IPS-18c (cell line): ENCODE measurements around the gene FPGS.

Source experiments
- H3K4me3 ChIP-seq: 2 replicates; pipeline ENCODE4 v1.7.0; 2013; ENCODE audit warnings: low read depth, mild to moderate bottlenecking, low read length, moderate library complexity; ENCODE audit not compliant: insufficient read depth
- H3K9me3 ChIP-seq: one replicate; pipeline ENCODE4 v1.6.1; 2013; ENCODE audit warnings: mild to moderate bottlenecking, low read length, moderate library complexity; ENCODE audit not compliant: control insufficient read depth, insufficient read depth

Gene FPGS

DNA sequence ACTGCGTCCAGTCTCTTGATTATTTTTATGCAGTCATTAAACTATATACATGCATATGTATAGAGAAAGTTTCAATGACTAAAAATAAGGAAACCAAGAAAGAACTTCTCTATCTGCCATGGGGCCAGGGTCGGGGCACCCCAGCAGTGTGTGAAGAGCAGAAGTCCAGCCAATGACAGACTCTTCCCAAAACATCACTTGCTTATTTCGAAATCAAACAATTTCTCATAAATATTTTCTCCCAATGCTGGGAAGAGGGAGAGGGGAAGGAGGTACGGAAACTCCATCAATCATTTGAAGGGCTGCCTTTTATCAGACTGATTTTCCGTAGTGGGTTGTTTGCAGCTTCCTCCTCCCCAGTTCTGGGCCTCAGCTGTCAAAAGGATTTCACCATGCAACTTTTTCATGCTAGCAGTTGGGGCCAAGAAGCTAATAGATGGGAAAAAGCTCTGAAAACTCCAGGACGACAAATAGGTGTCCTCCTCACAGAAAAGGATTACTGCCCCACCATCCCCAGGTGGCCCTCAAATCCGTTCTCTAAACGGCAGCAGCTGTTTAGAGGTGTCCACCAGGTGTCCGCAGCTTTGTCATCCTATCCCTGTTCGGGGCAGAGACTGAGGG lies 617 bp upstream of the FPGS start:
- peak overlapping the region; percentile 71 for H3K4me3 ChIP-seq
- no peaks in the 10 kb centered on the region for H3K9me3 ChIP-seq

DNA sequence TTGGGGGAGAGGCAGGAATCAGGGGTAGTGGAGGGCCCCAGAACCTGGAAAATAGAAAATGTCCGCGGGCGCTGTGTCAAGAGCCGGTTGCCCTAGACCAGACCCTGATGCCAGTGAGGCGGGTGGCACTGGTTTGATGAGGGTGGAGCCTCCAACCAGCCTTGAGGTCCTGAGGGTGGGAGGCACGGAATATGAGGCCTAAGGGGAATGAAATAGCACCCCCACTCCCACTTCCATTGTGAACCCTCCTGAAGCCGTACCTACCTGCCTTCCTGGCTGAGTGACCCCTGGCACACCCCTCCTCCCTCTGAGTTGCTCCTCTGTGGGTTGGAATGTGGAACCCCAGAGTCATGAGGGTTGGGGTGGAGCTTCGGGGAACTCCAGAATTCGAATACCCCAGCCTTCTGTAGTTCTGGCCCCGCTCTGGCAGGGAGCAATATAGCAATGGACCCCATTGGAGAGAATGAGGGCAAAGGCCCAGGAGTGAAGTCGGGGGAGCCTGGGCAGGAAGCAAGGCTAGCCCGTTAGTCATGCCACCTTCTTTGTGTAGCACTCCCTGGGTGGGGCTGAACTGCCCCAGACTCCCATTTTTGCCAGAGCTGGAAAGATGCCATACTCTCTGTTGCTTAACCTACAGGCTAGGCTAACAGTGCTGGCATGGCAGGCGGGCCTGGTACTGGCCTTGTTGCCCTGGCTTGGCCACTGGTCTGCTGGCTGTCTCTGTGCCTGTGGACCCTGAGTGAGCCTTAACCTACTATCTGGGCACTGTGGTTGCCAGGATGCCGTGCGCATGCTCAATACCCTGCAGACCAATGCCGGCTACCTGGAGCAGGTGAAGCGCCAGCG lies 1.0 kb downstream of the FPGS start:
- Histone ChIP-seq H3K9me3 (no peaks in the 10 kb centered on the region), H3K4me3 (peak overlapping the region; percentile 83)

DNA sequence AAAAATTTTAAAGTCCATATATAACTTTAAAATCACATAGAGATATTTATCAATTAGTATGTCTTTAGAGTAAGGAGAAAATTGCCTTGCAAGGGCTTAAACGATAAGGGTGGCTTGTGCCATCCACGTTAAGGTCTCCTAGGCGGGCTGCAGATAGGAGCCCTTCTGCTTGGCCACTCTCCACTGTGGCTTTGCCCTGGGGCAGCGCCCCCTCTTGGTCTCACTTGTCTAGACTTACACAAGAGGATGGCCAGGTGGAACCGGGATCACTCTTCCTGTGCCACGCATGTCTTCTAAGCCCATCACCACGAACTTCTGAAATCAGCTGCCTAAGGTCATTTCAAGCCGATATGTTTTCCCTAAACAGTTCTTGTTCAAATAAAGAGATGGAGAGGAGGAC lies 2.9 kb downstream of the FPGS start:
- Histone ChIP-seq H3K4me3 (no peak overlapping the region), H3K9me3 (peaks cover 4% of the 10 kb centered on the region)

DNA sequence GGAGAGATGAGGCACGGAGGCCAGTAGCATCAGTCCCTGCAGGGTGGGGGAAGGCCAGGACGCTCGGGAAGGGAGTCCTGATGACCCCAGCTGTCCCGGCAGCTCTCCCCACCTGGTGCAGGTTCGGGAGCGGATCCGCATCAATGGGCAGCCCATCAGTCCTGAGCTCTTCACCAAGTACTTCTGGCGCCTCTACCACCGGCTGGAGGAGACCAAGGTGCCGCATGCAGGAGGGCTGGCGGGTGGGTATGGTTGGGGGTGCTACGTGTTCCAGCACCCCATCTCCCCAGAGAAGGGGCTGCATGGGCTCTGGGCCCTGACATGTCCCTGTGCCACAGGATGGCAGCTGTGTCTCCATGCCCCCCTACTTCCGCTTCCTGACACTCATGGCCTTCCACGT lies 4.2 kb downstream of the FPGS start:
- Histone ChIP-seq H3K4me3 (no peak overlapping the region), H3K9me3 (peaks cover 4% of the 10 kb centered on the region)

DNA sequence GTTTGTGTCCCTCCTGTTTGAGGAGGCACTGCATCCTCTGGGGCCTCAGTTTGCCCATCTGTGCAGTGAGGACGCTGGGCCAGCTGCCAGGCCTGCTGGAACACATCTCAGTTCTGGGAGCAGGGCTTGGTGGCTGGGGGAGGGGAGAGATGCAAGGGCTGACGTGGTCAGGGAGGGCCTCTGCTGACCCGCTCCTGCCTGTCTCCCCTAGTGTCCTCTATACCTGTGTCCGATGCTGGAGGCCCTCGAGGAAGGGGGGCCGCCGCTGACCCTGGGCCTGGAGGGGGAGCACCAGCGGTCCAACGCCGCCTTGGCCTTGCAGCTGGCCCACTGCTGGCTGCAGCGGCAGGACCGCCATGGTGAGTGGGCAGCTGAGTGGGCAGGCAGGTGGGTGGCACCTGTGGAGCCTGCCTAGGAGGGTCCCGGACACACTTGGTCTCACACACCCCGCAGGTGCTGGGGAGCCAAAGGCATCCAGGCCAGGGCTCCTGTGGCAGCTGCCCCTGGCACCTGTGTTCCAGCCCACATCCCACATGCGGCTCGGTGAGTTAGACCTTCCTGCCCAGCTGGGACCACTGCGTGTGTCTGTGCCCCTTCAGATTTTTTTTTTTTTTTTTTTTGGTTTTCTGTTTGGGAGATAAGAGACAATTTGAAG lies 5.8 kb downstream of the FPGS start:
- no peak overlapping the region for H3K4me3 ChIP-seq
- H3K9me3 ChIP-seq = peaks cover 4% of the 10 kb centered on the region

DNA sequence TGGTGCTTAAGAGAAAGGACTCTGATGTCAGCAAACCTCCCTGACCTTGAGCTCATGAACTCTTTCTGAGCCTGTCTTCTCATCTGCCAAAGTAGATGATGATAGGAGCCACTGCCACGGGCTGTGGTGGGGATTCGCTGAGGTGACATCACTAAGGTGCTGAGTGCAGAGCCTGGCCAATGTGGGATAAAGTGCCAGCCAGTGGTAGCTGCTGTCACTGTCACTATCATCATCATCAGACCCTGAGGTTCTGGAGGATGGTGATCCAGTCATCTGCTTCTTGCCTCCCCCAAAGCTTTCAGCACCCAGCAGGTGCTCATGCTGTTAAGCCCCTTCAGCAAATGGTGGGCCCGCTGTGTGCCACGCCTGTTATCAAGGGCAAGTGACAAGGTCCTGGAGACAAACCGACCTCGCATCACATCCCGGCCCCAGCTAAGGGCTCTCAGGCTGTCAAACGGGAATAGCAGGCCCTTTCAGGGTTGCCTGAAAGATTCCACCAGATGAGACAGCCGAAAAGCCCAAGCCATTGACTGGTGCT lies 6.4 kb downstream of the FPGS start:
- H3K4me3 ChIP-seq = no peak overlapping the region; the same call in 1 of the 2 replicates
- H3K9me3 ChIP-seq = peaks cover 4% of the 10 kb centered on the region

DNA sequence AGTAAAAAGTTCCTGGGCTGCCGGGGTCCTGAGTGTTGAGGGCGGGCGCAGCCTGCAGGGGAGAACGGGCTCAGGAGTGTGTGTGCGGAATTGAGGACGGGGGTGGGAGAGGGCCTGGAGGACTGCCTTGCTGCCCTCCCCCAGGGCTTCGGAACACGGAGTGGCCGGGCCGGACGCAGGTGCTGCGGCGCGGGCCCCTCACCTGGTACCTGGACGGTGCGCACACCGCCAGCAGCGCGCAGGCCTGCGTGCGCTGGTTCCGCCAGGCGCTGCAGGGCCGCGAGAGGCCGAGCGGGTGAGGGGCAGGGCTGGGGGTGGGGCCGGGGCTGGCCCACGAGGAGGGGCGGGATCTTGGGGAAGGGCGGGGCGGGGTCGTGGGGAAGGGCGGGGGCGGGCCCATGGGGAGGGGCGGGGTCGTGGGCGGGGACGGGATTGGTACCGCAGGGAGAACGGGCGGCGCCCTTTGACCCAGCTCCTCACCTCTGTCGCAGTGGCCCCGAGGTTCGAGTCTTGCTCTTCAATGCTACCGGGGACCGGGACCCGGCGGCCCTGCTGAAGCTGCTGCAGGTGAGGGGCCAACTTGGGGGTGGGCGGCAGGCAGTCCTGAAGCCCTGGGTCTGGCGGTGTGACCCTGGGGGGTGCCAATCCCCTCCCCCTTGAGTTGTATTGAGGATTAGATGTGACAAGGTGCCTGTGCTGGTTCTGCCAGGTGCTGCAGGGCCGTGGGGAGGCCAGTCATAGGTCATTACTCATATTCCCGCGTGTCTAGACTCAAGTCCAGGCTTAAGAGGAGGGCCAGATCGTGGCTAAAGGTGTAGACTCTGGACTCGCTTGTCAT lies 7.1 kb downstream of the FPGS start:
- H3K9me3 ChIP-seq = peaks cover 4% of the 10 kb centered on the region
- peak overlapping the region; percentile 38 for H3K4me3 ChIP-seq

DNA sequence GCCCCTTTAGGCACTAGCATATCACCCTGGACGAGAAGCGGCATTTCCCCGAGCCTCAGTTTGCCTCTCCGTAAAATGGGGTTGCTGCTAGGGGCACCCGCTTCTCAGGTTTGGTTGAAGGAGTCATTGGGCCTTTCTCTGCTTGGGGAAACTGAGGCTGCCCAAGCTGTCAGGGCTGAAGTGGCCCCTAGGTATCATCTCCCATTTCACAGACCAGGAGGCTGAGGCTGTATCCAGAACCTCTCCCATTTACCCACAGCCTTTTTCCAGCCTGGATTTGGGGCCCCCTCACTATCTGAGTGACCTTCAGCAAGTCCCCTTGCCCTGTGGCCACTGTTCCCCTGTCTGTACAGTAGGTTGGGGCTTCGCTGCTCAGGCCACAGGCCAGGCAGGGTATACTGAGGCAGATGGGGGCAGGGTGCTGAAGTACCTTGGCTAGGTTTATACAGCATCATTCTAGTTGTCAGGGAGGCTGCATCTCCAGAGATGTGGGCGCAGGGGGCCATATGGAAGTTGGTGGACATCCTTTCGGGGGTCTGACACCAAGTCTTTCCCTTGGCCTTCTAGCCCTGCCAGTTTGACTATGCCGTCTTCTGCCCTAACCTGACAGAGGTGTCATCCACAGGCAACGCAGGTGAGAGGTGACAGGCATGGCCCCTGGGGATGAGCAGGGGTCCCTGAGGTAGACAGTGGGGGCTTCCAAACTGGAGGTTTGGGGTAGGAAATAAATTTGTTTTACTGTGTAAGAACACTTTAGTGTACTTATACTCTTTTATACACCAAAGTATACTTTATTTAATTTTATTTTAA lies 7.9 kb downstream of the FPGS start:
- Histone ChIP-seq H3K9me3 (peaks cover 4% of the 10 kb centered on the region), H3K4me3 (no peak overlapping the region; the same call in 1 of the 2 replicates)

DNA sequence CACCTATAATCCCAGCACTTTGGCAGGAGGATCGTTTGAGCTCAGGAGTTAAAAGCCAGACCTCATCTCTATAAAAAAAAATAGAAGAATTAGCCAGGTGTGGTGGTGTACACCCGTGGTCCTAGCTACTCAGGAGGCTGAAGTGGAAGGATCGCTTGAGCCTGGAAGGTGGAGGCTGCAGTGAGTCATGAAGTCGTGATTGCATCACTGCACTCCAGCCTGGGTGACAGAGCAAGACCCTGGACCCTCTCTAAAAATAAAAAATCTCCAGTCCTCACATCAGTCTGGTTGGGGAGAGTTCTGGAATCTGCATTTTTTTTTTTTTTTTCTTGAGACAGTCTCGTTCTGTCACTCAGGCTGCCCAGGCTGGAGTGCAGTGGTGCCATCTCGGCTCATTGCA lies 9.3 kb downstream of the FPGS start:
- Histone ChIP-seq H3K4me3 (no peak overlapping the region), H3K9me3 (peaks cover 4% of the 10 kb centered on the region)

DNA sequence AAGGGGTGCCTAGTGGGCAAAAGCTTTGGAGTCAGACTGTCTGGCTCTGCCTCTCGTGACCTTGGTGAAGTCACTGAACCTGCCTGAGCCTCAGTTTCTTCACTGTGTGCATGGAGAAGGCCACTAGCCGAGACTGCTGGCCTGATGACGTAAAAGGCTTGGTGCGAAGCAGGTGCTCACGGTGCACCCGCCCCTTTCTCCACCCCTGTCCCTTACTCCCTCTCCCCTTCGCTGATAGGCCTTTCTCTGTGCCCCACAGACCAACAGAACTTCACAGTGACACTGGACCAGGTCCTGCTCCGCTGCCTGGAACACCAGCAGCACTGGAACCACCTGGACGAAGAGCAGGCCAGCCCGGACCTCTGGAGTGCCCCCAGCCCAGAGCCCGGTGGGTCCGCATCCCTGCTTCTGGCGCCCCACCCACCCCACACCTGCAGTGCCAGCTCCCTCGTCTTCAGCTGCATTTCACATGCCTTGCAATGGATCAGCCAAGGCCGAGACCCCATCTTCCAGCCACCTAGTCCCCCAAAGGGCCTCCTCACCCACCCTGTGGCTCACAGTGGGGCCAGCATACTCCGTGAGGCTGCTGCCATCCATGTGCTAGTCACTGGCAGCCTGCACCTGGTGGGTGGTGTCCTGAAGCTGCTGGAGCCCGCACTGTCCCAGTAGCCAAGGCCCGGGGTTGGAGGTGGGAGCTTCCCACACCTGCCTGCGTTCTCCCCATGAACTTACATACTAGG lies 10.4 kb downstream of the FPGS start:
- H3K4me3 ChIP-seq = no peak overlapping the region

DNA sequence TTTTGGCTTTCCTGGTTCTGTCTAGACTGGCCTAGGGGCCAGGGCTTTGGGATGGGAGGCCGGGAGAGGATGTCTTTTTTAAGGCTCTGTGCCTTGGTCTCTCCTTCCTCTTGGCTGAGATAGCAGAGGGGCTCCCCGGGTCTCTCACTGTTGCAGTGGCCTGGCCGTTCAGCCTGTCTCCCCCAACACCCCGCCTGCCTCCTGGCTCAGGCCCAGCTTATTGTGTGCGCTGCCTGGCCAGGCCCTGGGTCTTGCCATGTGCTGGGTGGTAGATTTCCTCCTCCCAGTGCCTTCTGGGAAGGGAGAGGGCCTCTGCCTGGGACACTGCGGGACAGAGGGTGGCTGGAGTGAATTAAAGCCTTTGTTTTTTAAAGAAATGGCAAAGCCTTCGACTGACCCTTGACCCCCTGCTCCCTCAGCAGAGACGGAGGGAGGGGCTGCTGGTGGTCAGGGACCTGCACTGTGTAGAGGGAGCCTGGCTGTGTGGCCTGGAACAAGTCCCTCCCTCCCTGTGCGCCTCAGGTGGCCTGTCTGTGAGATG lies 11.1 kb downstream of the FPGS start:
- no peak overlapping the region for H3K4me3 ChIP-seq
- H3K9me3 ChIP-seq = peaks cover 4% of the 10 kb centered on the region

More for the DNA sequence above, 10.4 kb downstream of the FPGS start:
- H3K9me3 ChIP-seq = peaks cover 4% of the 10 kb centered on the region

DNA sequence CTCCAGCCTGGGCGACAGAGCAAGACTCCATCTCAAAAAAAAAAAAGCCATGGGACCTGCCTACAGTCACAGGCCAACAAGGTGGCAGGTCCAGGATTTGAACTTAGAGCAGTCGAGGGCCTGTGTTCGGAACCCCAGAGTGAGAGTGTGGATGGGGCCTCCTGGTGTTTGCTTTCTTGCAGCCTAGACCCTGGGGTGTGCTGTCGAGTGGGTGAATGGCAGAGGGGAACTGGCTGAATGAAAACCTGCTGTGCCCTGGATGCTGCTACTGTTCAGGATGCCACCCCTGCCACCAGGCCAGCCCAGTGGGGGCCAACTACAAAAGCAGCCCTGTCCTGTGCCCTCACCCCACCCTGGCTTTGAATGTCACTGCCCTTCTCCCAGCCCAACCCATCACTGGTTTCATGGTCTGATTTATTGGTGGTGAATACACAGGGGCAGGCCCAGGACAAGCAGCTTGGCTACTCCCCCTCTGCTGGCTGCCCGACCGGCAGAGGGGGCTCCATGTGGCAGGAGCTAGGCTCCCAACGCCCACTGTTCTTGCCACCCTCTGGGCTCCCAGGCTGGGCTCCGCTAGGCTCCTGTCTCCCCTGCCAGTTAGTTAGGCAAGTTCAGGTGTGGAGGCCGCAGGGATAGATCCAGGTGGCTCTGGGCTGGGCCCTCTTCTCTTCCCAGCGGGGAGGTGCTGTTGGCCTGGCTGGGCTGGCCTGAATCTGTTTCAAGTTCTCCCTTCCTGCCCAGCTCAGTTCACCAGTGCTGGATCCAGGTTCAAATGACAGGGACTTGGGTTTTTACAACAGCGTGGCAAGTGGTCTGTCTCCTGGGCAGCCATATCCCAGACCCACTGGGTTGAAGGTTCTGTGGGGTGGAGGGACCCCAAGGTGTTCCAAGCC lies 12.2 kb downstream of the FPGS start:
- H3K9me3 ChIP-seq = peaks cover 3% of the 10 kb centered on the region
- no peak overlapping the region for H3K4me3 ChIP-seq

DNA sequence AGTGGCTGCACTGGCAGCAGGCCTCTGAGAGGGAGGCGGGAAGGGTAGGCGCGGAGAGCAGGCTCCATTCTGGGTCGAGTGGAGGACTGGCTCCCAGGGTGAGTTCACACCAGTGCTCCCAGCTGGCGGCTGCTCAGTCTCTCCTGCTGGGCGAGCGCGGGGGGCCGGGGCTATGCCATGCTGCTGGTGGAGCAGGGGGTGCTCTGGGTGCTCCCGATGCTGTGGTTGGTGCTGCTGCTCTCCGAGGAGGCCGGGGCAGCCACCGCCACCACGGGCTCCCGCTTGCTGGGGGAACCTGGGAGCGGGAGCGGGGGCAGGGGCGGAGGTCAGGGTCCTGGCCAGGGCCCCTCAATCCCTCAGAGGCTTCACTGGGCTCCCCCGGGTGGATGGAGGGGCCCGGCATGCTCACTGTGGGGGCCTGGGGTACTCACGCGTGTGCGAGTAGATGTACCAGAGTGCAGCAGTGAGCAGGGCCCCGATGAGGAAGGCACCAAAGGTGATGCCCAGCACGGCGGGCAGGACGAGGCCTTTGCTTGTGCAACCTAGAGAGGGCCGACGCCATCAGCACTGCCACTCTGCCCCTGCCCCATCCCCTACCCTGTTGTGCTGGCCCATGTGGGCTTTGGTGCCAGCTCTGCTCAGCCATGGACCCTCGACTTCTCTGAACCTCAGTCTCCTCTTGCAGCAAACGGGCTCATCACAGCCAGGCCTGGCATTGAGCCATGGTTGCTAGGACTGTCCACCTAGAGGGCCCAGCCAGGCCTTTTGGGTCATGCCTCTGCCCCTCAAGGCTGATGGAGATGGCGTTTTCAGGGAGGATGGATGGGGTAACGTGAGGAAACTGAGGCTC lies 13.1 kb downstream of the FPGS start:
- Histone ChIP-seq H3K9me3 (no peaks in the 10 kb centered on the region), H3K4me3 (no peak overlapping the region)

DNA sequence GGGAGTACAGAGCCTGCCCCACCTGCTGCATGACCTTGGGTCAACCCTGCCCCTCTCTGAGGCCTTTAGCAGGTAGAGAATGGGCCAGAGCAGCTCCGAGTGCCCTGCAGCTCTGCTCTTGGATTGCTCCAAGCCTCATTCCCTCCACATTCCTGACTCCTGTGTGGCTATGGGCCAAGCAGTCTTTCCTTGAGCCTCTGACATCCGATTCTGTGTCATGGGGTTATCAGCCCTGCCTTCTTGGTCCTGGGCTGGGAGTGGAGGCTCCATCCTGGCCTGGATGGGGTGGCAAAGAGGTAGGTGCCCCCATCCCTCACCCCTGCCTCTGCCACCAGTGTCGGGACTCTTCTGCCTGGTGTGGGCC lies 13.7 kb downstream of the FPGS start:
- no peak overlapping the region for H3K4me3 ChIP-seq
- H3K9me3 ChIP-seq = no peaks in the 10 kb centered on the region
